Body of pancreas (tissue), 4 donors: Measurements from ENCODE around the gene TPP1.

Experiments used
- POLR2A ChIP-seq, 3 donors: fragments of 450-650 bp; IDR thresholded peaks; one replicate each; pipeline ENCODE4 v1.6.1; 2016; ENCODE audit warnings: antibody characterized with exemption in 3 of 3, mild to moderate bottlenecking in 2 of 3
- TF ChIP-seq, protein P1 (sequence below), 7 experiments: fragments of 450-650 bp in 4 of 7; fragments of 200-600 bp in 3 of 7; sonication (generic) in 3 of 7; IDR thresholded peaks; one replicate each; pipeline ENCODE4 v1.5.1; 2016 to 2019; ENCODE audit warnings: antibody characterized with exemption in 7 of 7

DNA sequence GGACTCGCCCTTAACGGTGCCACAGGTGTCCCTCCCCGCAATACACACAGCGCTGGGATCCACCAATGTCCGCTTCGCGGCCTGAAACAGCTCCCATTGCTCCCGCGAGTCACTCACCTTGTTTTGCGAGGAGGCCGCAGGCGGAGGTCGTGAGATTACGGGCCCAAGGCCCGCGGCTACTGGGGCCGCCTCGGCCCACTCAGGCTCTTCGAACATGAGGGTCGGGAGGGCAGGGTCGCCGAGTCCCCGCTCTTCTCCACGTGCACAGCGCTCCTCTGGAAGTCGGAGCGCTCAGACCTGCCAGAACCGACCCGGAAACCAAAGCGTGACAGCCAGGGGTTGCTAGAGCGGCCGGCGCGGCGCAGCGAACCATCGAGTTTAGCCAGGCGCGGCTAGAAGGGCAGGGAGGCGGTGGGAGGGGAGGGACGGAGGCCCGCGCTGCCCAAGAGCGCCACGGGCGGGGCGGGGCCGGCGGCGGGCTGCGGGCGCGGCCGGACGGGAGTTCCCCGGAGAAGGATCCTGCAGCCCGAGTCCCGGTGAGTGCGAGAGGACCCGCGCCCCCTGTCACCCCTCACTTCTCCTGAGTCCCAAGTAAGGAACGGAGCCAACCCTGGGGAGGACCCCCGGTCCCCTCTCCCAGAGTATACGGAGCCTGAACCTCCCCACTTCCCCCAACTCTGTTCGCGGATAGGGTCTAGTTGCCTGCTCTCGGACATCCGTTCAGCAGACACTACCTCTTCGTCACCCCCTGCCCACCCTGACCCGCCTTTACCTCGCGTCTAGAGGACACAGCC is 15.7 kb downstream of the TPP1 start, which contains the start of the genes ILK and RRP8:
- TF ChIP-seq POLR2A (IDR thresholded peaks at IDR 0.05) = peak; percentile 70 to 76 (median 71)
- TF ChIP-seq, protein P1, sequence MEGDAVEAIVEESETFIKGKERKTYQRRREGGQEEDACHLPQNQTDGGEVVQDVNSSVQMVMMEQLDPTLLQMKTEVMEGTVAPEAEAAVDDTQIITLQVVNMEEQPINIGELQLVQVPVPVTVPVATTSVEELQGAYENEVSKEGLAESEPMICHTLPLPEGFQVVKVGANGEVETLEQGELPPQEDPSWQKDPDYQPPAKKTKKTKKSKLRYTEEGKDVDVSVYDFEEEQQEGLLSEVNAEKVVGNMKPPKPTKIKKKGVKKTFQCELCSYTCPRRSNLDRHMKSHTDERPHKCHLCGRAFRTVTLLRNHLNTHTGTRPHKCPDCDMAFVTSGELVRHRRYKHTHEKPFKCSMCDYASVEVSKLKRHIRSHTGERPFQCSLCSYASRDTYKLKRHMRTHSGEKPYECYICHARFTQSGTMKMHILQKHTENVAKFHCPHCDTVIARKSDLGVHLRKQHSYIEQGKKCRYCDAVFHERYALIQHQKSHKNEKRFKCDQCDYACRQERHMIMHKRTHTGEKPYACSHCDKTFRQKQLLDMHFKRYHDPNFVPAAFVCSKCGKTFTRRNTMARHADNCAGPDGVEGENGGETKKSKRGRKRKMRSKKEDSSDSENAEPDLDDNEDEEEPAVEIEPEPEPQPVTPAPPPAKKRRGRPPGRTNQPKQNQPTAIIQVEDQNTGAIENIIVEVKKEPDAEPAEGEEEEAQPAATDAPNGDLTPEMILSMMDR (IDR thresholded peaks at IDR 0.05) = peak in 5 of 7 experiments; percentile 20 to 64 (median 45)
